Posterior cingulate gyrus (tissue), 11 donors: ENCODE data around the gene PDGFRB.

ENCODE experiments used
- DNase-seq, 10 donors: peaks; one replicate each; pipeline versions ENCODE4 v3.0.0 to v3.0.0-alpha.2; 2020 to 2021; ENCODE audit warnings: mixed read lengths in 3 of 10
- intact Hi-C: fragments of 100-400 bp; cut with DNase I; formaldehyde crosslinking; loops from one replicate; pipeline ENCODE4 v1.15.1; 2023

PDGFRB gene

GRCh38 chr5:150155258-150156026 is at the start of gene PDGFRB:
Gene PDGFRB, minus strand, starts transcription at chr5:150155845. Its CDS starts 18,798 bp downstream, at chr5:150137047.
- DNase-seq, result peak; percentile 59 to 97 (median 85)
- intact Hi-C loops, result no loop called here

- peak in 1 of 10 donors; percentile 53 for DNase-seq
- intact Hi-C loops, result no loop called here
Observed at GRCh38 chr5:150204590-150204960, 48.9 kb upstream of the PDGFRB start.

- peak in 1 of 10 donors; percentile 58 for DNase-seq
- intact Hi-C loops, result no loop called here
Observed at GRCh38 chr5:150203832-150204589, 48.4 kb upstream of the PDGFRB start.

- DNase-seq, result peak in 1 of 10 donors; percentile 86
- intact Hi-C loops, result no loop called here
Observed at GRCh38 chr5:150202501-150202900, 46.9 kb upstream of the PDGFRB start.

GRCh38 chr5:150197476-150197875 is 41.8 kb upstream of the PDGFRB start:
- intact Hi-C loops, result no loop called here
- DNase-seq, result no peak

- intact Hi-C loops, result no loop called here
- no peak for DNase-seq
Observed at GRCh38 chr5:150196986-150197385, 41.3 kb upstream of the PDGFRB start.

- intact Hi-C loops, result no loop called here
Observed at GRCh38 chr5:150196514-150196913, 40.9 kb upstream of the PDGFRB start.

GRCh38 chr5:150195736-150196485 is 40.3 kb upstream of the PDGFRB start:
- no peak for DNase-seq
- intact Hi-C loops, result no loop called here

More at GRCh38 chr5:150196514-150196913, 40.9 kb upstream of the PDGFRB start:
- DNase-seq, result no peak

- intact Hi-C loops, result no loop called here
- DNase-seq, result peak in 4 of 10 donors; percentile 29 to 88 (median 36)
Observed at GRCh38 chr5:150192462-150192861, 36.8 kb upstream of the PDGFRB start.

- intact Hi-C loops, result no loop called here
- no peak for DNase-seq
Observed at GRCh38 chr5:150190987-150191386, 35.3 kb upstream of the PDGFRB start.

GRCh38 chr5:150190503-150190979 is 34.9 kb upstream of the PDGFRB start:
- intact Hi-C loops, result no loop called here
- DNase-seq, result peak in 1 of 10 donors; percentile 71

GRCh38 chr5:150189728-150190502 is 34.3 kb upstream of the PDGFRB start, which contains the start of gene SLC6A7:
Gene SLC6A7, plus strand, starts transcription at chr5:150190062. Its CDS starts 266 bp downstream, at chr5:150190328.
- DNase-seq, result peak in 2 of 10 donors; percentile 80 to 87

GRCh38 chr5:150189326-150189725 is 33.7 kb upstream of the PDGFRB start:
- intact Hi-C loops, result no loop called here
- no peak for DNase-seq

More at GRCh38 chr5:150189728-150190502, 34.3 kb upstream of the PDGFRB start, which contains the start of gene SLC6A7:
- intact Hi-C loops, result no loop called here

- intact Hi-C loops, result no loop called here
- peak in 1 of 10 donors; percentile 38 for DNase-seq
Observed at GRCh38 chr5:150188146-150188842, 32.6 kb upstream of the PDGFRB start.

GRCh38 chr5:150186897-150187296 is 31.3 kb upstream of the PDGFRB start:
- intact Hi-C loops, result no loop called here
- no peak for DNase-seq

- peak in 1 of 10 donors; percentile 51 for DNase-seq
- intact Hi-C loops, result no loop called here
Observed at GRCh38 chr5:150186137-150186536, 30.5 kb upstream of the PDGFRB start.

GRCh38 chr5:150184990-150185912 is 29.6 kb upstream of the PDGFRB start:
- intact Hi-C loops, result no loop called here

GRCh38 chr5:150184006-150184405 is 28.4 kb upstream of the PDGFRB start:
- DNase-seq, result peak in 1 of 10 donors; percentile 6
- intact Hi-C loops, result no loop called here

More at GRCh38 chr5:150184990-150185912, 29.6 kb upstream of the PDGFRB start:
- peak in 1 of 10 donors; percentile 54 for DNase-seq
